HG03066 (cell line): ENCODE results near the gene MMP7.
"Not testable (repeated sequence)": the region's sequence is repeated elsewhere in the genome, so short reads cannot be mapped to it uniquely, and the experiment has no call there.

Experiments used
- ATAC-seq: cut with Tn5 transposase; IDR thresholded peaks from one replicate; pipeline ENCODE4 v1.9.1; 2021; ENCODE audit warnings: low read depth; ENCODE audit not compliant: unreplicated experiment

MMP7 gene

DNA sequence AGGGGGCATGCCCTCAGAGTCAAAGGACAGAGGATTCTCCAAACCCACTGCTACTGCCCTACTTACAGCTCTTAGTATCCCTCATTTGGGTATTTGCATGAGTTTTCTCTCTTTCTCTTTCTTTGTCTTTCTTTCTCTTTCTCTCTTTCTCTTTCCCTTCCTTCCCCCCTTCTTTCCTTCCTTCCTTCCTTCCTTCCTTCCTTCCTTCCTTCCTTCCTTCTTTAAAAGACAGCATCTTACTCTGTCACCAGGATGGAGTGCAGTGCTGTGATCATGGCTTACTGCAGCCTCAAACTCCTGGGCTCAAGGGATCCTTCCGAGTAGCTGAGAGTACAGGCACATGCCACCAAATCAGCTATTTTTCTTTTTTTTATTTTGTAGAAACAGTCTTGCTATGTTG lies 14.0 kb upstream of the MMP7 start:
- no peak for ATAC-seq

DNA sequence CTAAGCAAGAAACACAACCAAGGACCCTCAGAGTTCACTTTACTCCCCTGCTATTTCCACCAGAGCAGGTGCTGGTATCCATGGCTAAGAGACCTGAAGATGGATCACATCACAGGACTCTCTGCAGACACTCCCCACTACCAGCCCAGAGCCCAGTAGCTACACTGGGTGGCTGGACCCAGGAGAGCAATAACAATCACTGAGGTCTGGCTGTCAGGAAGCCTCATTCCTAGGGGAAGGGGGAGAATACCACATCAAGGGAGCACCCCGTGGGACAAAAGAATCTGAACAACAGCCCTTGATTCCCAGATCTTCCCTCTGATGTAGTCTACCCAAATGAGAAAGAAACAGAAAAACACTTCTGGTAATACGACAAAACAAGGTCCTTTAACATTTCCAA lies 9.0 kb upstream of the MMP7 start:
- no peak for ATAC-seq

DNA sequence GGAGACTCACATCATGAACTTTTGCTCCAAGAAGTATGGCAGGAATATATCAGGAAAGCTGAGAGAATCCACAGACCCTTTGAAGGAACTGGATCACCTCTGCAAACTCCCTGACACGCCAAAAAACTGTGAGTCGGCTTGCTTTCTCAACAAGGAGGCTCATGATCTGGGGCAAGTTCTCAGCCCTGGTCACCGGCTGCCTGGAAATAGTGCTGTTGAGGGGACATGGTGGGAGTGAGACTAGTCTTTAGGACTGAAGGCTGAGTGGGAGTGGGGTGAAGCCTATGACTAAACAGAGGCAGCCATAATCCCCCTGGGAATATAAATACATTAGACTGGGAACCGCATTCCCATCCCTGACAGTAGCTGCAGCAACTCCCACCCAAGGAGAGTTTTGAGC lies 8.4 kb upstream of the MMP7 start:
- no peak for ATAC-seq

DNA sequence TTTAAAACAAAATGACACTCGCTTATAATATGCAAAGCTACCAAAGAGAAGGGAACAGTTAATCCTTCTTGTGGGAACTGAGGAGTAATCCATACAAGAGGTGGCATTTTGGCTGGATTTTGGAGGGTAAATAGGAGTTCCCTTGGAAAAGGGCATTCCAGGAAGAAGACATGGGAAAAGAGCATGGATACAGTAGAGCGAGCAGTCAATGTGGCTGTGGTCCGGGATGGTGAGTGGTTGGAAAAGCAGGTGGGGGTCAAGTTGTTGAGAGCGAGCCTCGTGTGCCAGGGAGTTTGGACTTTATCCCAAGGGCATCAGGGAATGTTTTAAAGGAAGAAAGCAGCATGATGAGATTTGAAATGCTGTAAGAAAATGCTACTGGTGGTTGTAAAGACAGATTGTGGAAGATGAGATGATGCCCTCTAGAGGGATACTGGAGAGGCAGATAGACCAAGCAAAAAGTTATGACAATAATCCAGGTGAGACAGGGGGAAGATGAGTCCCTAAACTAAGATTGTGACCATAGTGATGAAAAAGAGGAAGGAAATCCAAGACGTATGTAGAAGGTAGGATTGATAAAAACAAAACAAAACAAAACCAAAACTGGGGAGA lies 3.8 kb upstream of the MMP7 start:
- no peak for ATAC-seq

DNA sequence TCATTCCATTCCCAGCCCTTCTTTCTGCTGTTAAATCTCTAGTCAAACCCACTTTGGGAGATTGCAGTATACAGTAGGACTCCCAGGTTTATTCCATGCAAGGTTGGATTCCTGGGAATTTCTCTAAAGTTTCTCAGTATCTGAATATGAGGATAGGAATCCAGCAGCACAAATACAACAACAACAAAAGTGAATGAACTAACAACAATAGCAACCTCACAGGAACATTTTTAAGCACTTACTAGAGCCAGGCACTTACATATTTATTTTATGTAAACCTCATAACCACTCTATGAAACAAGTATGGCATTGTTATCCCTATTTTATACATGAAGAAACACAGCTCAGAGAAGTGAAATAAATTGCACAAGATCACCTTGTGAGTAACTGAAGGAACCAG lies 1.9 kb downstream of the MMP7 start:
- ATAC-seq, result no peak

DNA sequence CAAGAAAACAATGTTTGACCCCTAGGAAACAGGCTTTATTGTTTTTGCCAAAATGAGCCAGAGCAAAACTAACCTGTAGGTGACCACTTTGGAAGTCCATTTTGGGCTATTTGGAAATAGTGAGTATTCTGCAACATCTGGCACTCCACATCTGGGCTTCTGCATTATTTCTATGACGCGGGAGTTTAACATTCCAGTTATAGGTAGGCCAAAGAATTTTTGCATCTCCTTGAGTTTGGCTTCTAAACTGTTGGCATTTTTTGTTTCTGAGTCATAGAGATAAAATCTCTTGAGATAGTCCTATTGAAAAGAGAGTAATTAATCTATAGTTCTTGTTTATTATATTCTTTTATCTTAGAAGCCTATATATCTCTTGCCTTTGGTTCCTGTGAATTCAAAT lies 2.9 kb downstream of the MMP7 start:
- no peak for ATAC-seq

DNA sequence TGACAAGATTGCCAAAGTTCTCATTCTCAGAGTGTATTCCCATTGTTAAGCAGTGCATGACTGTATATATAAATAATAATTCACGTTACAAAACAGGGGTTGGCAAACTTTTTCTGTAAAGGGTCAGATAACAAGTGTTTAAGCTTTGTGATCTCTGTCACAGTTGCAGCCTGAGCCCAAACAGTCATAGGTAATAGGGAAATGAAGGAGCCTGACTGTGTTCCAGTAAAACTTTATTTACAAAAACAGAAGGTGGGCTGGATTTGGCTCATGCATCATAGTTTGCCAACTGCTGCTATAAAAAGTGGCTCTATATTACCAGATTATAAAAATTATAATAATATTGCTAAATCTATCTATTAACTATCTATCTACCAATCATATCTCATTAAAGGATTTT lies 3.5 kb downstream of the MMP7 start:
- ATAC-seq, result no peak

DNA sequence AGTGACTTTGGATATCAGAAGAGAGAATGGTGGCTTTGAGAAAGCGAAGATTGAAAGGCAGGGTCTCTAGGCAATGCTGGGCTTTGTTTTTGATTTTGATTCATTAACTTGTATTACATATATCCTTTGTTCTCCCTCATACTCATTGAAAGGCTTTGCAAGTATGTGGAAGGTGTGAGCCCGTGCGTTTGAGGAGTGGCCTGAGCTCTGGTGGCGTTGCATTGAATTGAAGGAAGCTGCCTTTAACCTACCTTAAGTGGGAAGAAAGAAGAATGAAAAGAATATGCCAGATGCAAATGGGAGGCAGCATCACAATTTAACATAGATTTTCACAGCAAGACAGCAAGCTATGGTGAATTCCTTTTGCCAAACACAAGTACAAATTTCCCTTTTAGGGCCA lies 6.7 kb downstream of the MMP7 start:
- no peak for ATAC-seq

DNA sequence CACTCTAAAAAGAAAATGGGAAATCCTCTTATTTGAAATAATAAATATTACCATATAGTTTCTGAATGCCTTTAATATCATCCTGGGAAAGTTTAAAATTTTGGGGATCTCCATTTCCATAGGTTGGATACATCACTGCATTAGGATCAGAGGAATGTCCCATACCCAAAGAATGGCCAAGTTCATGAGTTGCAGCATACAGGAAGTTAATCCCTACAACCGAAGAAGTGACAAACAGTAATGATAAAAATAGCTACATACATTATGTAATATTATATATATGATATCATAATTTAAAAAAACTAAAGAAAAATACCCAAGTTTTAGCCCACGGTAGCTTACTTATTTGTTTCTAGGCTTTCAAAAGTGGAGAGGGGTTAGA lies 7.4 kb downstream of the MMP7 start:
- ATAC-seq, result no peak

DNA sequence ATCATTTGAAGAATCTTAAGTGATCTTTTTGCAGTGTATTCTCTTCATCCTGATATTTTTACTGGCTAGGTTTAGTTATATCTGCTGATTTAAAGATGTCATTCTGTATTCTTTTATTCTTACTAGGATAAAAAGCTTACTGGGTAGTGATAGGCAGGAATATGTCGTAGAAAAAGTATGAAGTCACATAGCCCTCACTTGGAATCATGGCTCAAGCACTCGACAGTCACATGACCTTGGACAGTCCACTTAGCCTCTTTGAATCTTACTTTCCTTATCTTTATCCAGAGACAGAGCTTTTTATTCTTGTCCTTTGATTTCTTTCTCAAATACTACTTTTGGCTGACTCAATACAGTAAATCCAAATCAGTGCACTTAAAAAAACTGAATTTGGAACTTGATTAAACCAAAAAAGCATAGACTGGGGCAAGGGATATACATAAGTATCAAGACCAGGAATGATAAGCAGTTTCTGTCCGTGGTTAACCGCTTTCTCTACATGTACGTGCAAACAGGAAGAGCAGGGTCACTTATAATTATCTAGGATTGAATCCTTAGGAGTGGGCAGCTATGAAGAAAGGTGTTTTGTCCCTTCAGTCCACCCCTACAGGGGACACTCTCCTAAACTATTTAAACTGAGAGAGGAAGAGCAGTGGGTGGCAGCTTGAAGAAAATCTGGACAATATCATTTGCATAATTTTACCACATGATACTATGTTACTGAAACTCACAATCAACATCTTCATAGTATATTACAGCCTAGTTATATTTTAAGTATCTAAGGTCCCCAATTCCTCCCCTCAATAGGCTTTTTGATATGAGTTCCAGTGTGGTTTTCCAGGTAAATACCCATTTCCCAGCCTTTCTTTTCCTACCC lies 8.0 kb downstream of the MMP7 start:
- ATAC-seq, result peak; percentile 89

DNA sequence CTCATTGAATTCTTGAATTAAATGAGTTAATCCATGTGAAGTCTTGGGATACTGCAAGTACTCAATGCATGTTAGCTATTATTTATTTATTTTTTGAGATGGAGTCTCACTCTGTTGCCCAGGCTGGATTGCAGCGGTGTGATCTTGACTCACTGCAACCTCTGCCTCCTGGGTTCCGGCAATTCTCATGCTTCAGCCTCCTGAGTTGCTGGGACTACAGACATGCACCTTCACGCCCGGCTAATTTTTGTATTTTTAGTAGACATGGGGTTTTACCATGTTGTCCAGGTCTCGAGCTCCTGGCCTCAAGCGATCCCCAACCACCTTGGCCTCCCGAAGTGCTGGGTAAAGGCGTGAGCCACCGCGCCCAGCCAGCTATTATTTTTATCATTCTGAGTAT lies 9.4 kb downstream of the MMP7 start:
- ATAC-seq, result no peak

DNA sequence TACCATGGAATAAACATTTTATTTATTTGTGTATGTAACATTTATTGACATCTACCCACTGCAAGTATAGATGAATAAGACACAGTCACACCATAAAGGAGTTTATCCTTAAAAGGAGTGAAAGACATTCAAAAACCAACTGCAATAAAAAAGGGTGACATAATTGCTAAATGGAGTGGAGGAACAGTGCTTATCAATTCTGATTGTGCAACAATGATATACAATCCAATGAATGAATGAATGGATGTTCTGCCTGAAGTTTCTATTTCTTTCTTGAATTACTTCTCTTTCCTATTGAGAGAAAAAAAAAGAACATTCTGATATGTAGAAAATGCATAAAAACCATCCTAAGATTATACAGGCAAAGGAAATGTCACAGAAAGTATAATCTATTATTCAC lies 10.0 kb downstream of the MMP7 start:
- no peak for ATAC-seq

DNA sequence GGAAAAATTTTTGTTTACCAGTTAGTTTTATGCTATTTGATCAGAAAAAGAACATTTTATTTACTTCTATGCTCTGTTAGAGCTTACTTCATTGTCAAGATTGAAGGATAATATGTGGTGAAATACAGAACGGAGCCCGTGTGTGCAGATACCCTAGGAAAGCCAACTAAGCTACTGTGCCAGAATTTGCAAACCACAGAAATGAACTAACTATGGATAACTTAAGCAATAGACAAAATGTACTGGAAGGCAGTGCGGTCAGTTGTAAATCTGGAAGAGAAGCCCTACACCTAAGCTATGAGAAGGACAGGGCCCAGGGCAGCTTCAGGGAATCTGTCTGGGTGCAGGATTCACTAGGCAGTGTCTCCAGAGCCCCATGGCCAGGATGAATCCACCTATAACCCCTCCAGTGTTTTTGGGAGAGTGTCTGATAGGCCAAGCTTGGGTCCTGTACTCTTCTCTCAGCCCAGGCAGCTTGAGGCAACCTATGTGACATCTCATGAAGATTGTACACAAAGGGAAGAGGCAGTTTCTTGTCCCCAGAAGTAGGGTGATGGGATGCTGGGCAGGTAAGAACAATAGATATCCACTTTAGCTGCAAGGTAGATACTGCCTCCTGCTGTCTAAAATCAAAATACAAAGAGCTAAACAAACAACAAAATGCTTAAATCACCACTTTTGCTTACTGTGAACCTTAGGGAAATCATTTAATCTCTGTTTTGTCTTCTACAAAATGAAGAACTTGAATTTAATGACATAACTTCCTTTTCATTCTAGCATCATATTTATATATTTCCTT lies 12.1 kb downstream of the MMP7 start:
- no peak for ATAC-seq

DNA sequence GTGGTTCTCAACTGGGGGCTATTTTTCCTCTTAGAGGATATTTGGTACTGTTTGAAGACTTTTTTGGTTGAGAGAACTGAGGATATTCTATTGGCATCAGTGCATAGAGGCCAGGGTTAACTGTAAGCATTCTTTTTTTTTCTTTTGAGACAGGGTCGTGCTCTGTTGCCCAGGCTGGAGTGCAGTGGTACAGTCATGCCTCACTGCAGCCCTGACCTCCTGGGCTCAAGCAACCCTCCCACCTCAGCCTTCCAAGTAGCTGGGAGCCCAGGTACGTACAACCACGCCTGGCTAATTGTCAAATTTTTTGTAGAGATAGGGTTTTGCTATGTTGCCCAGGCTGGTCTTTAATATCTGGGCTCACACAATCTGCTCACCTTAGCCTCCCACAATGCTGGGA lies 12.9 kb downstream of the MMP7 start:
- ATAC-seq, result no peak

DNA sequence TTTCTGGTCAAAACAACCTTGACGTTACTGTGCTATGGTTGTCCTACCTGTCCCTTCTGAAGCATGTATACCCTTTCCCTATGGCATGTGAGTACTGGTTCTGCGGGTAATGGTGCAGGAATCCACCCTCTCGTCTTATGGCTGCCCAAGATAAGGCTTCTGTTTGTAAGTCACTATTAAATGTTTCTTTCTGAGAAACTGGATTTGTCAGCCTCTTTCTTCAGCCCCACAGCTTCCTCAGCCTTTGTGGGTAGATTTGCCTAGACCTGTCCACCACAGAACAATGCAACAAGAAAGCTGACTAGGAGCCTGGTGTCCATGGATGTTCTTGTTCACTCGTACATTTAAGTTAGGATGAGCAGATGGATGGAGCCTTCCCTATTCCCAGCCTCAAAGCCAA lies 14.4 kb downstream of the MMP7 start:
- ATAC-seq, result no peak

DNA sequence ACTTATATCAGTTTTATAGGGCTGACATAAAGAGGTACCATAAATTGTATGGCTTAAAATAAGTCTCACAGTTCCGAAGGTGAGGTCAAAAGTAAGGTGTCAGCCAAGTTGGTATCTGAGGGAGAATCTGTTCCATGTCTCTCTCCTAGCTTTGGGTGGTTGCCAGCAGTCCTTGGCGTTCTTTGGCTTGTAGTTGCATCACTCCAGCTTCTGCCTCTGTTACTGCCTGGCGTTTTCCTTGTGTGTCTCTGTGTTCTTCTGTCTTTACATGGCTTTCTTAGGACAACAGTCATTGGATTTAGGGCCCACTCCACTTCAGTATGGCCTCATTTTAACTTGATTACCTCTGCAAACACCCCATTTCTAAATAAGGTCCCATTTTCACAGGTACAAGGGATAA lies 16.7 kb downstream of the MMP7 start:
- ATAC-seq, result no peak

DNA sequence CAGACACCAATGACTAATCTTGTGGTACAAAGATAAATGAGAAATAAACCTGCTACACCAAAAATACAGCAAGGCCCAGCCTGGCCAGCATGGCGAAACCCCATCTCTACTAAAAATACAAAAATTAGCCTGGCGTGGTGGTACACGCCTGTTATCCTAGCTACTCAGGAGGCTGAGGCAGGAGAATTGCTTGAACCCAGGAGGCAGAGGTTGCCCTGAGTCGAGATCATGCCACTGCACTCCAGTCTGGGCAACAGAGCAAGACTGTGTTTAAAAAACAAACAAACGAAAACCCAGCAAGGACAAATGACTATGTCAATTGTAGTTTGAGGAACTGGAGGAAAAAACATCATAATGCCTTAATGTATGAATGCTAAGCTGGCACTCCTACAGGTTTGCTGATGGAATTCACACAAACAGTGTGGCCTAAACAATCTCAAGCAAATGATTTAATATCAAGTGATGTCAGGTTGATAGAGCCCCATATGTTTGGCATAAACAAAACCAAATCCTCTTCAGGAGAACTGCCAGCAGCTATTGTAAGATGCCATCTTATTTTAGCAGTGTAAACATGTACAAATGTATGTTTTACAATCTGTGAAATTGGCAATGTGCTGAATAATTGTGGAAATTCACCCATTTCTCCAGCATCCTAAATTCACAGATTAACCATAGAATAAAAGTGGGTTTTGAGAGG lies 20.0 kb downstream of the MMP7 start:
- no peak for ATAC-seq

DNA sequence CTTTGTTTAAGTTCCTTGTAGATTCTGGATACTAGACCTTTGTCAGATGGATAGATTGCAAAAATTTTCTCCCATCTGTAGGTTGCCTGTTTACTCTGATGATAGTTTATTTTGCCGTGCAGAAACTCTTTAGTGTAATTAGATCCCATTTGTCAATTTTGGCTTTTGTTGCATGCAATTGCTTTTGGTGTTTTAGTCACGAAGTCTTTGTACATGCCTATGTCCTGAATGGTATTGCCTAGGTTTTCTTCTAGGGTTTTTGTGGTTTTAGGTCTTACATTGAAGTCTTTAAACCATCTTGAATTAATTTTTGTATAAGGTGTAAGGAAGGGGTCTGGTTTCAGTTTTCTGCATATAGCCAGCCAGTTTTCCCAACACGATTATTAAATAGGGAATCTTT lies 27.7 kb downstream of the MMP7 start:
- not testable (repeated sequence) for ATAC-seq

DNA sequence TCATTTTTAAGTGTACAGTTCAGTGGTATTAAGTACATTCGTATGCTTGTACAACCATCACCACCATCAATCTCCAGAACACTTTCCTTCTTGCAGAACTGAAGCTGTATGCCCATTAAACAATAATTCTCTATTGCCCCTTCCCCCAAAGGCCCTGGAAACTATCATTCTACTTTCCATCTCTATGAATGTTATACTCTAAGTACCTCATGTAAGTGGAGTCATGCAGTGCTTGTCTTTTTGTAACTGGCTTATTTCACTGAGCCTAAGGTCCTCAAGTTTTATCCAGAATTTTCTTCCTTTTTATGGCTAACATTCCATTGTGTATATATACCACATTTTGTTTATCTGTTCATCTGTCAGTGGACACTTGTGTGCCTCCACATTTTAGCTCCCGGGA lies 29.7 kb downstream of the MMP7 start:
- no peak for ATAC-seq

DNA sequence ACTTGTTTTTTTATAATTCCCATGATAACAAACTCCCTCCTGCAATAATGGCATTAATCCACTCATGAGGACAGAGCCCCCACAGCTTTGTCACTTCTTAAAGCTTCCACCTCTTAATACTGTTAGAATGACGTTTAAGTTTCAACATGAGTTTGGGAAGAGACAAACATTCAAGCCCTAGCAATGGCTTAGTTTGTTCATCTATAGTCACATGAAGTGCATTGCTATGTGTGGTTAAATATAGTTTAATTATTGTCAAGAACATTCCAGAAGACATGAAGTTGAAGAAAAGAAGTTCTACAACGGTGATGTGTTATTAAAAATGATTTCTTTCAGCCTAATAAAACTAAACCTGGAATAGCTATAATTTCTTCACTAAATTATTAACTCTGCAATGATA lies 30.6 kb downstream of the MMP7 start:
- no peak for ATAC-seq

DNA sequence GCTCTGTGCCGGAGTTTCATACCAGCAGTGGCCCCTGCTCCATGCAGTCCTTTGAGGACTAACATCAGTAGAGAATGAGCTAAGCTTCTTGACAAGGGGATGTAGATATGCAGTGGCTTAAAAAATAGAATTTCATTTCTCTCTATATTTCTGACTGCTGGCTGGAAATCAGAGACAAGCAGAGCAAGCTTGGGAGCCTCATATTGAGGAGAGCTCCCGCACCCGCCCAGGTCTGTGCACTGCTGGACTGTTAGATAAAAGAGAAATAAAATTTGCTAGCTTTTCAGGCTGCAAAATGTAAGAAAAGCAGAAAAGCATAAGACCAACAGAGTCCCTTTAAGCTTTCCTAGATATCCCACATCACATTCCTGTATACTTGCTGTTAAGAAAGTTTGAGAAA lies 31.4 kb downstream of the MMP7 start:
- ATAC-seq, result no peak
